GM19035 (cell line): ENCODE data around the gene FOXO1.

Experiments used
- ATAC-seq: cut with Tn5 transposase; IDR thresholded peaks from one replicate; pipeline ENCODE4 v1.9.1; 2021; ENCODE audit not compliant: unreplicated experiment

FOXO1 gene

DNA sequence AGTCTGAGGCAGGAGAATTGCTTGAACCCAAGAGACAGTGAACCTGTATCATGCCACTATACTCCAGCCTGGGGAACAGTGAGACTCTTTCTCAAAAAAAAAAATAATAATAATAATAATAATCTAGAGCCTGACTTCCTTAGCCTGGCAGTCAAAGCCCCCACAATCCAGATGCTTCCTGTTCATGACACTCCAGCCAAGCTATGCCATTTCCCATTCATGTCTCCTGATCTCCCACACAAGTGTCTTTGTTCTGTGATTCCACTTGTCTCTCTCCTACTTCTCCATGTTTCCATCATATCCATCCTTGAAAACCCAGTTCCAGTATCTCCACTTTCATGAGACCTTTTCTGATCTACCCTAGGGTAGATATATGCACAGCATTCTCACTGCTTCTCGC, 150.7 kb downstream of the FOXO1 start:
- no peak for ATAC-seq

DNA sequence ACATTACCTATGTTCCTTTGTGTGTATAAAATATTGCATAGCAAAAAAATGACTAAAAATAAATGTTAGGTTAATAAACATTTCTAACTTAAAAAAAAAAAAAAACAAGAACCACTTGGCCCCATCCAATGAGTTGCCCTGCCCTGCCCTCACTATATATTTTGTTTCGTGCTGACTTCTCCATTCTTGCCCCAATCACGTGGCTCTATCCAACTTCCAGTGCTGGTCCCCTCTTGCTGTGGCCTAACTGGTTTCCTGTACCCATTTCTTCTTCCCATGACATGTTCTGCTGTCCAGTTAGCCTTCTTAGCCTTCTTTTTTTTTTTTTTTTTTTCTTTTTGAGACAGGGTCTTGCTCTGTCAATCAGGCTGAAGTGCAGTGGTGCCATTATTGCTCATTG, 151.6 kb downstream of the FOXO1 start:
- ATAC-seq = no peak

DNA sequence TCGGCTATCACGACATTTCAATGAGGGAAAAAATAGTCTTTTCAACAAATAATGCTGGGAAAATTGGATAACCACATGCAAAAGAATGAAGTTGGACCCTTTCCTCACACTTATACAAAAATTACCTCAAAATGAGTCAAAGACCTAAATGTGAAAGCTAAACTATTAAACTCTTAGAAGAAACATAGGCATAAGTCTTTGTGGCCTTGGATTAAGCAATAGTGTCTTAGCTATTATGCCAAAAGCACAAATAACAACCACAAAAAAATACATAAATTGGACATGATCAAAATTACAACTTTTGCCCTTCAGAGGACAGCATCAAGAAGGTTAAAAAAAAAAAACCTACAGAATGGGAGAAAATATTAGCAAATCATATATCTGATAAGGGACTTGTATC, 156.6 kb downstream of the FOXO1 start:
- ATAC-seq = no peak

DNA sequence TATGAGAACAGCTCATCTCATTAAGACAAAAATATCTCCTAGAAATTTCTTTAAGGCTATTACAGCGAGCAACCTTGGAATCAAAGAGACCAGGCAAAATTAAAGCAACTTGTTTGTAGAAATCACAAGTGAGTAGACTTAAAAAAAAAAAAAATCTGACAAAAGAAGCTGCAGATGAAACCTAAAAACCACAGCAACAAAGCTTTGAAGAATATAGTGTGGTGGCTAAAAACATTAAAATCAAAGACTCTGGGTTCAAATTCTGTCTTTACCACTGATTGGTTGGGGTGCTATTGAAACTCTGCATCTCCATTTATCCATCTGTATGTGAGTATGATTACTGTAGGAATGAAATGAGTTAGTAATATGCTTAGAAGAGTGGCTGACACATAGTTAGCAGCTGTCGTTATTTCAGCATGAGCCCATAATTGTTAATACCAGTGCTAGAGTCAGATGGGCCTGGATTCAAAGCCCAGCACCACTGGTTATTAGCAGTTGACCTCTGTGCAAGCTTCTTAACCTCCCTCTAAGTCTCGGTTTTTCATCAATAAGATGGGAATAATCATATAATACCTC, 157.6 kb downstream of the FOXO1 start:
- no peak for ATAC-seq

DNA sequence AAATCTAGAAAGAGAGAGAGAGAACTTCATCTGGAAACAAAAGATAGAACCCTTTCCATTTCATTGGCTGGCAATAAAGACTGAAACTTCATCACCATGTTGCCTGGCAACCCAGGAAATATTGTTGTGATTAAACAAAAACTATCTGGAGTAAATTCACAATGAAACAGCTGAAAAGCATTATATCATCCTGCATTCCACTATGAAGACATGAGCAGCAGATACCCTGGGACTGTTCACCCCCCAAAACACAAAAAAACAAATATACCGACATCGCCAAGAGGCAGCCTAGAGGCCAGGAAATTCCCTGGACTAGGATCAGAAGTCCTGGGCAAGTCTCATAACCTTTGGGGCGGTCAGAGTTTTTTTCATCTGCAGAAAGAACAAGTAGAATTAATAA, 158.3 kb downstream of the FOXO1 start:
- no peak for ATAC-seq

DNA sequence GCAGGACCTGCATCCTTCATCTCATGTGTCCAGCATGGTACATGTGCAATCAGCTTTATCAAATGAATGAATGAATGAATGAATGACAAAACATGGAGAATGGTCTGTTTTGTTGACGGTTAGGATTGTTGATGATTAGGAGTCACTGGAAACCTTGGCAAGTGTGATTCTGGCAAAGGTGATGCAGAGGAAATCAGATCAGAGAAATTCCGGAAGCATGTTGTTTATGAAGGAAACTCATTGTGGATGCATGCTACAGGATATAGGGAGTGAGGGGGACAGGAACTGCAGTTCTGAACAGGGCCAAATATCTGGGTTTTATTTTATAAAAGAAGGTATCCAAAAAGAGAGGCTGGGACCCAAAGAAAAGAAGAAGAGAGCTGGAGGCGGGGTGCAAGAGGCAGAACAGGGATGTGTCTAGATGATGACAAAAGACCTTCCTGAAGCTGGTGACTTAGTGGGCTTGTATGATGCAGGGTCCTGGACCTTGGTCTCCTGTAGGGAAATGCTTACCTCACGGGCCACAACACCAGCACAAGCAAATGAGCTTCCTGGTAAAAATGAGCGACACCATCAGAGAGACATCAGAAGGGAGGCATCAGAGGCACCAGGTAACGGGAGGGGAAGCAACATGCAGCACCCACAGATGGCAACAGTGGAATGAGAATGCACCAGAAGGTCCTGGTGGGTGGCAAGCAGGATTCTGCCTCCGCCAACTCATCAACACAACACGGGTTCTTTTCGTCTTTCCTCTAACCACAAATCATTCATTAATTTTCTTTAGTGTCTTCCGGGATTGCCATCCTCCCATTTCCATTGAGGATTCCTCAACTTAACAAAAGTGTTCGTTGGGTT, 159.6 kb downstream of the FOXO1 start:
- ATAC-seq = no peak
